ENCODE measurements around the gene ANO9. TPM values are rescaled to one million over a fixed set of nuclear protein-coding genes. Genes with fewer than 3 reads are reported as not detected.
"Not testable (repeated sequence)": the region's sequence is repeated elsewhere in the genome, so short reads cannot be mapped to it uniquely, and the experiment has no call there.

The ANO9 gene
- total RNA-seq, 2 experiments from 2014 or later = 88.2 to 94.2 TPM

DNA sequence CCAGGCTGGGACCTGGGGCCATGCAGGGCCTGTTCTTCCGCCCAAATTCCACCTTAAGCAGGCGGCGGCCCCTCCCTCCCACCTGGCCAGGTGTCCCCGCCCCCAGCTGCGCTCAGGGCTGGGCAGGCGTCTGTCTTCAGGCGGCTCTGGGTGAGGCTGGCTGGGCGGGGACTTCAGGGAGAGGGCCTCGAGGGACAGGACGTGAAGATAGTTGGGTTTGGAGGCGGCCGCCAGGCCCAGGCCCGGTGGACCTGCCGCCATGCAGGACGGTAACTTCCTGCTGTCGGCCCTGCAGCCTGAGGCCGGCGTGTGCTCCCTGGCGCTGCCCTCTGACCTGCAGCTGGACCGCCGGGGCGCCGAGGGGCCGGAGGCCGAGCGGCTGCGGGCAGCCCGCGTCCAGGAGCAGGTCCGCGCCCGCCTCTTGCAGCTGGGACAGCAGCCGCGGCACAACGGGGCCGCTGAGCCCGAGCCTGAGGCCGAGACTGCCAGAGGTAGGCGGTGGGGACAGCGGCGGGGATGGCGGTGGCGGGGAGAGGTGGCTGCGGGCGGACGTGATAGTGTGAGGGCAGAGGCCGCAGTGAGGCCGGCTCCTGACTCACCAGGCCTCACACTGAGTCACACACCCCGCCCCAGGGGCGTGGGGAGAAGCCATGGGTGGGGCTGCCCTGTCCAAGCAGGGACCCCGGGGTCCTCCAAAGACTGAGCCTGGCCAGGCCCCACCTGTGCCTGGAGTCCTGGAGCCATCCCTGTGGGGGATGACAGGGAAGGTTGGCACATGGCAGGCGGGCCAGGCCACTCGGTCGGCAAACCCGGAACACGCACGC is 47.6 kb downstream of the ANO9 start, which contains the start of gene PKP3:
PKP3 (plus strand) TSS at position 176 of the 824 bp plus-strand sequence; CDS start at position 260, 84 bp downstream.
- H3K27ac Mint-ChIP-seq = no peak within 1 kb of the TSS
- POLR2A ChIA-PET = no interaction called here
- H3K27me3 Mint-ChIP-seq = peaks cover 2% of the 10 kb centered on the region

DNA sequence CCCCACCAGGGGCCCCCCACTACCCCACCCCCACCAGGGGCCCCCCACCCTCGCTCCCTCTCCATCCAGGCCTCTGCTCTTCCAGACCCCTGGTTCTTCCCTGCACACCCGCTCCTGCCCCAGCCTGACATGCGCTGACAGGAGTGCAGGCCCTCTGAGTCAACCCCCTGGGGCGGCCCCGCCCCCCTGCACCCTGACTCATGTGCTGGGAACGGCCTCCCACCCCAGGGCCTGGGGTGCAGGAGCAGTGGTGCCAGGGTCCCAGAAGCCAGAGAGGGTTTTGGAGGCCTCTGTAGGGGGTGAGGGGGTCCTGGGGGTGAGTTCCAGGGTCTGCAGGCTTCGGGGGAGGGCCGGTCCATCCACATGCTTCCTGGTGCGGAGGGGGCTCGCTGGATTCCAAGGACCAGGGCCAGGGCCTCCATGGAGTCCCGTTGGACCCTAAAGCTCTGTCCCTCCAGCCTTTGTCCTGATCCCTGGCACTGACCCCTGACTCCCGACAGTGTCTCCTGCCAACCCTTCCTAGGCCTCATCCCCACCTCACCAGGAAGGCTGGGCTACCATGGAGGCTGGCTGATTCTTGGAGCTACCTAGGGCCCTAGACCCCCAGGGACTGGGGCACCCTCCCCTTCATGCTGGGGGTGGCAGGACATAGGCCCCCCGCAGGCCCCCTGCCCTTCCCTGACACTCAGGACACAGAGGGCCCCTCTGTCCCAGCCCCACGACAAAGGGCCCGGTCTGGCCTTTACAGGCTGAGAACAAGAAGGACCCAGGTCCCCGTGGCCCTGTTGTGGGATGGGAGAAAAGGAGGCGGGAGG is 48.4 kb downstream of the ANO9 start:
- no peak overlapping the region for H3K27ac Mint-ChIP-seq
- peaks cover 2% of the 10 kb centered on the region for H3K27me3 Mint-ChIP-seq
- no peaks in the 10 kb centered on the region for H3K36me3 Mint-ChIP-seq (ENCODE audit: low read depth)
- H3K9me3 Mint-ChIP-seq = peaks cover 2% of the 10 kb centered on the region
- no peak for DNase-seq
- CTCF ChIA-PET = interaction anchor here (1.2 to 1.5 kb wide), 2 partner anchors 11 to 14 kb away, joined by 4 to 6 read pairs; no protein-coding TSS in a partner anchor
- H3K4me3 Mint-ChIP-seq = no peak overlapping the region
- peaks cover 5% of the 10 kb centered on the region for H3K4me1 Mint-ChIP-seq
- POLR2A ChIA-PET = no interaction called here

More for the DNA sequence above, 47.6 kb downstream of the ANO9 start, which contains the start of gene PKP3:
- no peaks in the 10 kb centered on the region for H3K36me3 Mint-ChIP-seq (ENCODE audit: low read depth)
- no peak for DNase-seq
- H3K4me3 Mint-ChIP-seq = no peak within 1 kb of the TSS
- CTCF ChIA-PET = no interaction called here
- peaks cover 5% of the 10 kb centered on the region for H3K4me1 Mint-ChIP-seq
- peaks cover 2% of the 10 kb centered on the region for H3K9me3 Mint-ChIP-seq

DNA sequence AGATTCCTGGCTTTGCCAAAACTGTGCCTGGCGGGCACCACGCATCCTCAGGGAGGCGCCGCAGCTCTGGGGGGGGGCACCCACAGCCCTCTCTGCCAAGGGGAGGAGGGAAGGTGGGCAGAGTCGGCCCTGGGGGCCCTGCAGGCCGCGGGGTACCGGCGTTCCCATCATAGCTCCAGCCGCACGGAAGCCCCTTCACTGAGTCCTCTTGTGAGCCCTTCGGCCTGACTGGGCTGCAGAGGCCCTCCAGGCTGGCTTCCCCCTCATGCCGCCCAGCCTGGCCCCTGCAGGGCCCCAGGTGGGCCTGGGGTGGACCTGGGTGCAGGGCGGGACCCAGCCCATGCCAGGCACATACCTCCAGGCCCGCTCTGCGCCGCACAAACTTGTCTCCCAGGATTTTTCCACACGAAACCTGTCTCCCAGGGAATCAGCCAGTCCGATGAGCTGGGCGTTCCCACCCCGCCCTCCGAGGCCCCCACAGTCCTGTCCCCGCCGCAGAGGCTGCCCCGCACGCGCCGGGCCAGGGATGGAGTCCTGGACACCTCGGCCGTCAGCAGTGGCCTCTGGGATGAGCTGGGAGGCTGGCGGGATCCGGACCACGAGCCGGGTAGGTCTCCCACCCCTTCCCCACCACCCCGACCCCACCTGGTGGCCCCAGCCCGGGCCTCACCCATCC is 49.6 kb downstream of the ANO9 start:
- DNase-seq = no peak
- Mint-ChIP-seq H3K4me3 (no peak overlapping the region), H3K27me3 (peaks cover 8% of the 10 kb centered on the region), H3K27ac (no peak overlapping the region), H3K4me1 (no peaks in the 10 kb centered on the region), H3K9me3 (peaks cover 1% of the 10 kb centered on the region), H3K36me3 (ENCODE audit: low read depth) (no peaks in the 10 kb centered on the region)
- POLR2A ChIA-PET = no interaction called here
- CTCF ChIA-PET = interaction anchor here (0.6 to 1.5 kb wide), 3 partner anchors 12 to 282 kb away, joined by 3 to 6 read pairs (median 4); no protein-coding TSS in a partner anchor

DNA sequence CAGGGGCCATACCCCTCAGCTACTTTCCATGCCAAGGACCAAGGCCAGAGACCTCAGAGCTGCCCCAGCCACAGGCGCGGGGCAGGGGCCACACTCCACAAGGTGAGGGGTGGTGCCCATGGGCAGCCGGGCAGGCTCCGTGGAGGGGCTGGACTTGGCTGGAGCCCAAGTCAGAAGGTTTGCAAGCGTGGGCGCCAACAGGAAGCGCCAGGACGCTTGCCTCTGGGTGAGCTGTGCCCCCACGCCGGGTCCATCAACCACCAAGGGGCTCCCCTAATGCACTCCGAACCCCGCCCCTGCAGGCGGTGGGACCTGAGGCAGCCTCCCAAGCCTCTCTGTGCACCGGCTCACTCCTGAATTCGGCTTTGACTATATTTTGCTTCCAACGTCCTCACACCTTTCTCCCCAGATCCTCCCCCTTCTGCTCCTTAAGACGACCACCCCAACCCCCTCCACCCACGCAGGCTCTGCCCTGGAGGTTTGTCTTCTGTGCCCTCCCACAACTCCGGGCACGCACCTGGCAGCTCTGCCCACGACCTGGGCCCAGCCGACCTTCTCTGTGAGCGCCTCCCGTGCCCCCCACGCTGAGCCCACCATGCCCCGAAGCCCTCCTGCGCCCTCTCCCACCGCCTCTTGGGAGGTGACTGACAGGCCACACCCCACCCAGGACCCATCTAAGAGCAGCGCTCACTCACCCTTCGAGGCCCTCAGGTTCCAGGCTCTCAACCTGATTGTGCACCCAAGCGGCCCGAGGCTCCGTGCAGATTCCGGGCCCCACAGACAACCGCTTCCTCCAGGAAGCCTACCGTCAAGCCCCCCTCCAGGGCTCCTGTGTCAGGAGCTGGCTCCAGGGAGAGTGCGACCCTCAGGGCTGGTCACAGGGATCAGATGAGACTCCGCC is 50.4 kb downstream of the ANO9 start:
- POLR2A ChIA-PET = no interaction called here
- H3K27ac Mint-ChIP-seq = no peak overlapping the region

DNA sequence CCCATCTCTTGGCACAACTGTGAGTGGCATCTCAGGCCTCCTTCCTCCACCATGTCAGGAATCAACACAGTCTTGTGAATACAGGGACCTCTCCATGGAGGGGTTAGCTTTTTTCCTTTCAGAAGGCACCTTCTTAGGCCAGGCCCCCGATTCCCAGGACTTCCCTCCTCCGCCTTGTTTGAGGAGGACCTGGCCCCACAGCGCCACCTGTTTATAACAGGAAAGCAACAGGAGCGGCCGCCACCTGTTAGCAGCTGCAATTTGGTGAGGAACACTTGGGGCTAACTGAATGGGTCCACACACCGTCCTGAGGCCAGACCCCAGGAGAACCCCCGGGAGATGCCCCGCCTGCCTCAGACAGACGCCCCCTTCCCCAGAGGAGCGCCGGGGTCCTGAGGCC is 51.6 kb downstream of the ANO9 start:
- Mint-ChIP-seq H3K4me3 (no peak overlapping the region), H3K36me3 (ENCODE audit: low read depth) (no peaks in the 10 kb centered on the region), H3K27me3 (peaks cover 6% of the 10 kb centered on the region), H3K4me1 (no peaks in the 10 kb centered on the region), H3K9me3 (peaks cover 3% of the 10 kb centered on the region), H3K27ac (no peak overlapping the region)
- ChIA-PET POLR2A (no interaction called here), CTCF (no interaction called here)
- no peak for DNase-seq

More for the DNA sequence above, 50.4 kb downstream of the ANO9 start:
- Mint-ChIP-seq H3K27me3 (peaks cover 8% of the 10 kb centered on the region), H3K9me3 (peaks cover 3% of the 10 kb centered on the region), H3K36me3 (ENCODE audit: low read depth) (no peaks in the 10 kb centered on the region), H3K4me1 (no peaks in the 10 kb centered on the region), H3K4me3 (no peak overlapping the region)
- DNase-seq = no peak
- CTCF ChIA-PET = interaction anchor here (0.6 kb wide), 1 partner anchor 283 kb away, joined by 3 read pairs; no protein-coding TSS in a partner anchor

DNA sequence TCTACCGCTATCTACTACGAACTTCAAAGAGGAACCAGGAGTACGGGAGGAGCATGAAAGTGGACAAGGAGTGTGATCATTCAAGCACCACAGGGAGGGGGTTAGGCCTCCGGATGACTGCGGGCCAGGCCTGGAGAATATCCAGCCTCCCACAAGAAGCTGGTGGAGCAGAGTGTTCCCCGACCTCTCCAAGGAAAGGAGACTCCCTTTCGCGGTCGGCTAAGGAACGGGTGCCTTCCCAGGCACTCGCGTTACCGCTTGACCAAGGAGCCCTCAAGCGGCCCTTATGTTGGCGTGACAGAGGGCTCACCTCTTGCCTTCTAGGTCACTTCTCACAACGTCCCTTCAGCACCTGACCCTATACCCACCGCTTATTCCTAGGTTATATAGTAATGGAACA is 52.4 kb downstream of the ANO9 start:
- H3K4me1 Mint-ChIP-seq; DNase-seq; H3K36me3 Mint-ChIP-seq (ENCODE audit: low read depth); H3K4me3 Mint-ChIP-seq; POLR2A ChIA-PET; H3K27me3 Mint-ChIP-seq; H3K27ac Mint-ChIP-seq; H3K9me3 Mint-ChIP-seq; CTCF ChIA-PET: not testable (repeated sequence)

DNA sequence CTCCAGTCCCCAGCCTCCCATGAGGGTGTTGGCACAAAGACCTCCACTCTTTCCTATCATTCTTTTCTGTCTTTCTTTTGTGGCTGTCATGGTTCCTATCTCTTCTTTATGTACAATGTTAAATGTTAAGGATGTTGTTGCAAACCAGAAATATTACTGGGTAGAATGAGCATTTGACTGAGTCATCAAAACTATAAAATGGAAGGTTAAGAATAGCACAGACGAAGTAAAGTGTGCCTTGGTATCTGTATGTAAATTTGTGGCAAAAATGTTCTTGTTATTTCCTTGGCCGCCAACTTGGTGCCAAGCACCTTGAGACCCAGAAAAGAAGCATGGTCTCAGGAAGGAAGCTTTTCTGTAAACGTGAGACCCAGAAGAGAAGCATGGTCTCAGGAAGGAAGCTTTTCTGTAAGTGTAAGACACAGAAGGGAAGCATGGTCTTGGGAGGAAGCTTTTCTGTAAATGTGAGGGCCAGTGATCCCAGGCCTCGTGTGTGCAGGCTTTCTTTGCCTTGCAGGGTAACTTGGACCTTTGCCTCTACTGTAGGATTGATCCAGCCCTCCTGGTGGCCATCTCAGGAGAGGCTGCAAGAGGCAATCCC is 54.5 kb downstream of the ANO9 start:
- Mint-ChIP-seq H3K36me3 (ENCODE audit: low read depth) (no peaks in the 10 kb centered on the region), H3K9me3 (peaks cover 3% of the 10 kb centered on the region), H3K4me3 (no peak overlapping the region), H3K4me1 (no peaks in the 10 kb centered on the region), H3K27me3 (peaks cover 10% of the 10 kb centered on the region), H3K27ac (no peak overlapping the region)
- no peak for DNase-seq
- ChIA-PET CTCF (interaction anchor here (2.9 kb wide), 1 partner anchor 10 kb away, joined by 11 read pairs; no protein-coding TSS in a partner anchor), POLR2A (no interaction called here)

DNA sequence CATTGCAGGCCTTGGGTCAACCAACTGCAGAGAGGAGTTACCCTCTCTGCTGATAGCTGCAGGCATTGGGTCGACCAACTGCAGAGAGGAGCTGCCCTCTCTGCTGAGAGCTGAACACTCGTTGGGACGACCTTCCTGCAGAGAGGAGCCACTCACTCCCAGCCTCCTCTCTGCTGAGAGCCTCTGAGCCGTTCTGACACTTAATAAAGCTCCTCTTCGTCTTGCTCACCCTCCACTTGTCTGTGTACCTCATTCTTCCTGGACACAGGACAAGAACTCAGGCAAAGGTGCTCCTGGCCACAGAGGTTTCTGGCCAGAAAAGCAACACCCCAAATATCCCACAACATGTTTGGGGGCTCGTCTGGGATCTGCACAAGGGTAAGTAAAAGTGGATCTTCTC is 55.3 kb downstream of the ANO9 start:
- ChIA-PET CTCF (interaction anchor here (1.1 to 2.9 kb wide), 2 partner anchors 10 to 133 kb away, joined by 3 to 11 read pairs; no protein-coding TSS in a partner anchor), POLR2A (no interaction called here)
- no peak overlapping the region for H3K4me3 Mint-ChIP-seq
- peaks cover 13% of the 10 kb centered on the region for H3K27me3 Mint-ChIP-seq
- peaks cover 3% of the 10 kb centered on the region for H3K9me3 Mint-ChIP-seq
- H3K36me3 Mint-ChIP-seq (ENCODE audit: low read depth) = no peaks in the 10 kb centered on the region
- H3K27ac Mint-ChIP-seq = no peak overlapping the region
- peaks cover 3% of the 10 kb centered on the region for H3K4me1 Mint-ChIP-seq
- DNase-seq = no peak

DNA sequence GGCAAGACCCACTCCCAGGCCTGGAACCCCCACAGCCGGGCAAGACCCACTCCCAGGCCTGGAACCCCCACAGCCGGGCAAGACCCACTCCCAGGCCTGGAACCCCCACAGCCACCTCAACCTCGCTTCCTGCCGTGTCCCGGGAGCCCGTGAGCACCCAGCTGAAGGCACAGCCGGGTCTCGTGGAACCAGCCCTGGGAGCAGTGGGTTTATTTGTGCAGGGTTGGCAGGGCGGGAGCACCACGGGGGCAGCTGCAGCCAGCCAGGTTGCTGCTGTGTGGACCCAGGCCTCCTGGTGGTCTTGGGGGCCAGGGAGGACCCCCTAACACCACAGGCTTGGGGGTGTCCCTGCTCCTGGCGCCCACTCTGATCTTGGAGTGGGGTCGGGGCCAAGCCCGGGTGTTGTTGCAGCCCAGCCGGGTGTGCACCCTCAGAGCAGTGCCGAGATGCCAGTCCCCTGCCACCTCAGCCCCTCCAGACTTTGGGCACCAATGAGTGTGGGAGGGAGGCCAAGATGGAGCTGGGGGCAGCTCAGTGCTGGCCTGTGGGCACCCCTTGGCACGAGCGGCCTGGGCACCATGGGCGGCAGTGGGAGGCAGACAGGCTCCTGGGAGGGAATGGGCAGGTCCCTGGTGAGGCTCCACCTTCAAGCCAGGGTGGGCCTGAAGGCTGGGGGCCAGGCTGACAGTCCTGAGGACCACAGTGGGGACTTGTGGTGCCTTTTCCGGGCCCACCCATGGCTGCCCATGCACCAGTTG is 56.0 kb downstream of the ANO9 start:
- no peaks in the 10 kb centered on the region for H3K36me3 Mint-ChIP-seq (ENCODE audit: low read depth)
- ChIA-PET POLR2A (no interaction called here), CTCF (interaction anchor here (1.1 to 2.9 kb wide), 2 partner anchors 11 to 133 kb away, joined by 3 to 11 read pairs; no protein-coding TSS in a partner anchor)
- peaks cover 13% of the 10 kb centered on the region for H3K27me3 Mint-ChIP-seq
- H3K9me3 Mint-ChIP-seq = peaks cover 3% of the 10 kb centered on the region
- no peak overlapping the region for H3K27ac Mint-ChIP-seq
- H3K4me3 Mint-ChIP-seq = no peak overlapping the region
- peaks cover 3% of the 10 kb centered on the region for H3K4me1 Mint-ChIP-seq
- DNase-seq = no peak

DNA sequence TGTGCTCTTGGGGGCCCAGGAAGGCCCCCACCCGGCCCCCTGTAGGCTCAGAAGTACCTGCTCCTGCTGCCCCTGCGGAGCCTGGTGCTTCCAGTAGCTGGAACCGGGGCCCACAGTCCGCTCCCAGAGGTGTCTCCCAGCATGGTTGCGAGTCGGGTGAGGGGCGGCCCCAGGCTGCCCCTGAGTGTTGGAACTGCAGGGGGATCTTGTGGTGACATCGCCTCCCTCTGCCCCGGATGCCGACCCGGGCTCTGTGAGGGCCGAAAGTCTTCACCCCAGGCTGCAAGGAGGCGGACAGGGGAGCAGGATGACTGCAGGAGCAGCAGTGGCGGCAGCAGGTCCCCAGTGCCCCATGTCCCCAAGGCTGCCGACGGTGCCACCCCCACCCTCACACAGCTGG is 57.3 kb downstream of the ANO9 start:
- Mint-ChIP-seq H3K9me3 (peaks cover 3% of the 10 kb centered on the region), H3K4me1 (peaks cover 3% of the 10 kb centered on the region)

DNA sequence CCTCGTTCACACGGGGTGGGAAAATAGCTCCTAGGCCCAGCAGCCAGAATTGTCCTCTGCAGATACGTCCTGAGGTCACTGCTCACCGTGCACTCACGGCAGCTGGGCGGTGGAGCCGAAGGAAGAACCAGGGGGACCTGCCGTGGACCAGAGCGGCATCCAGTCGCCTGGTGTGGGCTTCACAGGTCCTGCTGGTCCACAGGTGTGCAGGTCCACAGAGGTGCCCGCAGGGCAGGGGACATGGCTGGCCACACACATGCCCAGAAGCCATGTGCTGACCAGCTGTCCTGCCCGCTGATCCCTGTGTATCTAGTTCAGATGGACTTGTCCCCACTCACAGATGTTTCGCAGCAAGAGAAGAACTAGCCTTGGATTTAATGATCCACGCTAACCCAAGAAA is 58.4 kb downstream of the ANO9 start:
- CTCF ChIA-PET = interaction anchor here (0.9 to 1.0 kb wide), 2 partner anchors 14 to 17 kb away, joined by 3 read pairs; no protein-coding TSS in a partner anchor
- POLR2A ChIA-PET = no interaction called here
- H3K4me3 Mint-ChIP-seq = no peak overlapping the region

More for the DNA sequence above, 57.3 kb downstream of the ANO9 start:
- no peaks in the 10 kb centered on the region for H3K36me3 Mint-ChIP-seq (ENCODE audit: low read depth)
- H3K27ac Mint-ChIP-seq = no peak overlapping the region
- H3K27me3 Mint-ChIP-seq = peaks cover 13% of the 10 kb centered on the region
- ChIA-PET POLR2A (no interaction called here), CTCF (no interaction called here)
- DNase-seq = no peak
- no peak overlapping the region for H3K4me3 Mint-ChIP-seq

More for the DNA sequence above, 58.4 kb downstream of the ANO9 start:
- no peaks in the 10 kb centered on the region for H3K36me3 Mint-ChIP-seq (ENCODE audit: low read depth)
- H3K4me1 Mint-ChIP-seq = peaks cover 3% of the 10 kb centered on the region
- DNase-seq = no peak
- H3K27me3 Mint-ChIP-seq = peaks cover 13% of the 10 kb centered on the region
- H3K27ac Mint-ChIP-seq = no peak overlapping the region
- peaks cover 3% of the 10 kb centered on the region for H3K9me3 Mint-ChIP-seq

Measured in activated CD4-positive, alpha-beta T cell treated with anti-CD3 and anti-CD28 coated beads, Interleukin-2, amount 10 ng/mL, durations not matched to agents 7 days and 5 days (primary cell).